ENCODE data around the gene PTPN2. TPM values are rescaled to one million over a fixed set of nuclear protein-coding genes. Genes with fewer than 3 reads are reported as not detected.

The PTPN2 gene
- 20.5 and 27.0 TPM in 2 replicates for total RNA-seq

DNA sequence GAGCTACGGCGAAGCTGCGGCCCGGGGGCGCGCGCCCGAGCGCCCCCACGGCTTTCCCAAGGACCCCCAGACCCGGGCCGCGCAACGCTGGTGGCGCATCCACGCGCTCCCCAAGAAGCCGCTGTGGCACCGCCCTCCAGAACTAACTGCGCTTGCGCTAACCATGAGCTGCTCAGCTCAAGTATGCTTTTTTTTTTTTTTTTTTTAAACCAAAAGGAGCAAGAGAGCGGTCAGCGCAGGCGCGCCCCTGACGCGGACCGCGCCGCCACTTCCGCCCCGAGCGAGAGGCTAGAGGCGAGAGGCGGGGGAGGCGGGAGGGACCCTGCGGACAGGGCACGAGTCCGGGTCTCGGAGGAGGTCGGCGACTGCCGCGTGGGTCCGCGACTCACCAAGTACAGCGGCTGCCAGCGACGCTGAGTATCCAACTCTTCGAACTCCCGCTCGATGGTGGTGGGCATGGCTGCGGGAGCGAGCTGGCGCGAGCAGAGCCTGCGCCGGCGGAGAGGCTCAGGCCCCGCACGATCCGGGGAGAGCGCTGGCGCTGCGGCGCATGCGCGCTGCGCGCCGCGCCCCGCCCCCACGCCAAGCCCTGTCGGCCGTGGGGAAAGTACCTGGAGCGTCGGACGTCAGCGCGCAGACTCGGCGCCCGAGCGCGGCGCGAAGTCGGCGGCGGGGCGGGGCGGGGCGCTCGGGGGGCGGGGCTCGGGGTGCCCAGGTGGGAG lies at the start of gene PTPN2:
Gene PTPN2, minus strand, starts transcription at position 554 of the 722 bp plus-strand sequence. Its CDS starts 96 bp downstream, at position 458.

Other genes with a start within 250 kb of the PTPN2 start
- gene SPIRE1, start 226.1 kb downstream of the PTPN2 start, total RNA-seq = 16.9 and 17.2 TPM in 2 replicates
- 2.9 and 5.5 TPM in 2 replicates for gene CEP76, start 181.5 kb downstream of the PTPN2 start, total RNA-seq
- 92.1 and 96.7 TPM in 2 replicates for gene PSMG2, start 181.2 kb downstream of the PTPN2 start, total RNA-seq
- 12.5 and 23.9 TPM in 2 replicates for gene SEH1L, start 63.8 kb upstream of the PTPN2 start, total RNA-seq
- gene CEP192, start 107.1 kb upstream of the PTPN2 start, total RNA-seq = 8.7 and 11.1 TPM in 2 replicates

All from pericardium fibroblast (primary cell).